HepG2 (cell line): ENCODE measurements around the gene SPIB.

Source experiments
- CBX5 ChIP-seq: sonication (generic); formaldehyde crosslinking; IDR thresholded peaks from 2 replicates; pipeline ENCODE4 v1.4.0; 2020; ENCODE audit warnings: missing genetic modification reagents, borderline replicate concordance
- CEBPB ChIP-seq: IDR thresholded peaks from 2 replicates; pipeline ENCODE4 v1.6.1; 2011; ENCODE audit warnings: low read depth, low read length, improper control_type of control experiment, borderline replicate concordance
- NFYC ChIP-seq: IDR thresholded peaks from 2 replicates; pipeline ENCODE4 v1.6.1; 2016; ENCODE audit warnings: missing genetic modification reagents, missing compliant biosample characterization
- ZKSCAN8 ChIP-seq: IDR thresholded peaks from 2 replicates; pipeline ENCODE4 v1.6.1; 2016; ENCODE audit warnings: borderline replicate concordance, missing genetic modification reagents, missing compliant biosample characterization
- TF ChIP-seq, protein P1 (sequence below): sonication (generic); formaldehyde crosslinking; IDR thresholded peaks from 2 replicates; pipeline ENCODE4 v1.4.0; 2020; ENCODE audit warnings: missing genetic modification reagents, borderline replicate concordance
- TF ChIP-seq, protein P2 (sequence below): sonication (generic); formaldehyde crosslinking; IDR thresholded peaks from 2 replicates; pipeline ENCODE4 v1.5.0; 2020; ENCODE audit warnings: mild to moderate bottlenecking, missing genetic modification reagents, moderate library complexity
- TF ChIP-seq, protein P3 (sequence below): sonication (generic); formaldehyde crosslinking; IDR thresholded peaks from 2 replicates; pipeline ENCODE4 v1.8.1; 2023; ENCODE audit warnings: mild to moderate bottlenecking, moderate library complexity, missing genetic modification reagents

DNA sequence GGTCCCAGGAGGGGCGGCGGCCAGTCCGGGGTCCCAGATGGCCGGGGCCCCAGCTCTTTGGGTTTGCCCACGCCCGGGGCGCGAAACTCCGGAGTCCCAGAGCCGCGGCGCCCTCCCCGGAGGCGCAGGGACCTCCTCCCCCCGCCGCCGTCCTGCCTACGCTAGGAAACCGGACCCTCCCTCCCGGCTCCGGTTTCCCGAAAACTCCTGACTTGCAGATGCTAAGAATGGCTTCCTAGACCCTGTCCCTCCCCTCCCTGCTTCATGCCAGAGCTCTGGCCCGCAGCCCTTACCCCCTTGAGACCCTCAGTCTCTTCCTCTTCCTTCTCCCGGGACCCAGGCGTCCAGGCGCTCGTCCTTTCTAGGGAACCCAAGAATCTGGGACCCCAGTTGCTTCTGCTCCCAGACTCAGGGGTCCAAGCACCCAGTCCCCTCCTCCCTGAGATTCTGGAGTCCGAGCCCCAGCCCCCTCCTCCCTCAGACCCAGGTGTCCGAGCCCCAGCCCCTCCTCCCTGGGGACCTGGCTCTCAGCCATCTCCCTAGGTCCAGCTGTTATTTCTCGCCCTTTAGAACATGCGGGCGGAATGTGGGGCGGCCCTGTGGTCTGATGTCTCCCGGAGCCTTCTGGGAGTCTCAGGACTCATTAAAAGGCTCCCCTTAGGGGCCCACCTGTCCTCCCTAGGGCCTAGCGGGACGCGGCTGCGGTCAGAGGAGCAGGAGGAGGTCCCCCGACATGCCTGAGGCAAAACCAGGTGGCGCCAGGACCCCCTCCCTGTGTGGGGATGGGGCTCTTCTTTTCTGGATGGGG lies 13.7 kb downstream of the SPIB start, which contains the start of gene MYBPC2:
- TF ChIP-seq ZKSCAN8 (CRISPR knock-in tag) (no peak), NFYC (no peak), CBX5 (no peak), CEBPB (no peak)
- TF ChIP-seq, protein P1, sequence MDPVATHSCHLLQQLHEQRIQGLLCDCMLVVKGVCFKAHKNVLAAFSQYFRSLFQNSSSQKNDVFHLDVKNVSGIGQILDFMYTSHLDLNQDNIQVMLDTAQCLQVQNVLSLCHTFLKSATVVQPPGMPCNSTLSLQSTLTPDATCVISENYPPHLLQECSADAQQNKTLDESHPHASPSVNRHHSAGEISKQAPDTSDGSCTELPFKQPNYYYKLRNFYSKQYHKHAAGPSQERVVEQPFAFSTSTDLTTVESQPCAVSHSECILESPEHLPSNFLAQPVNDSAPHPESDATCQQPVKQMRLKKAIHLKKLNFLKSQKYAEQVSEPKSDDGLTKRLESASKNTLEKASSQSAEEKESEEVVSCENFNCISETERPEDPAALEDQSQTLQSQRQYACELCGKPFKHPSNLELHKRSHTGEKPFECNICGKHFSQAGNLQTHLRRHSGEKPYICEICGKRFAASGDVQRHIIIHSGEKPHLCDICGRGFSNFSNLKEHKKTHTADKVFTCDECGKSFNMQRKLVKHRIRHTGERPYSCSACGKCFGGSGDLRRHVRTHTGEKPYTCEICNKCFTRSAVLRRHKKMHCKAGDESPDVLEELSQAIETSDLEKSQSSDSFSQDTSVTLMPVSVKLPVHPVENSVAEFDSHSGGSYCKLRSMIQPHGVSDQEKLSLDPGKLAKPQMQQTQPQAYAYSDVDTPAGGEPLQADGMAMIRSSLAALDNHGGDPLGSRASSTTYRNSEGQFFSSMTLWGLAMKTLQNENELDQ (CRISPR knock-in tag): no peak
- TF ChIP-seq, protein P2, sequence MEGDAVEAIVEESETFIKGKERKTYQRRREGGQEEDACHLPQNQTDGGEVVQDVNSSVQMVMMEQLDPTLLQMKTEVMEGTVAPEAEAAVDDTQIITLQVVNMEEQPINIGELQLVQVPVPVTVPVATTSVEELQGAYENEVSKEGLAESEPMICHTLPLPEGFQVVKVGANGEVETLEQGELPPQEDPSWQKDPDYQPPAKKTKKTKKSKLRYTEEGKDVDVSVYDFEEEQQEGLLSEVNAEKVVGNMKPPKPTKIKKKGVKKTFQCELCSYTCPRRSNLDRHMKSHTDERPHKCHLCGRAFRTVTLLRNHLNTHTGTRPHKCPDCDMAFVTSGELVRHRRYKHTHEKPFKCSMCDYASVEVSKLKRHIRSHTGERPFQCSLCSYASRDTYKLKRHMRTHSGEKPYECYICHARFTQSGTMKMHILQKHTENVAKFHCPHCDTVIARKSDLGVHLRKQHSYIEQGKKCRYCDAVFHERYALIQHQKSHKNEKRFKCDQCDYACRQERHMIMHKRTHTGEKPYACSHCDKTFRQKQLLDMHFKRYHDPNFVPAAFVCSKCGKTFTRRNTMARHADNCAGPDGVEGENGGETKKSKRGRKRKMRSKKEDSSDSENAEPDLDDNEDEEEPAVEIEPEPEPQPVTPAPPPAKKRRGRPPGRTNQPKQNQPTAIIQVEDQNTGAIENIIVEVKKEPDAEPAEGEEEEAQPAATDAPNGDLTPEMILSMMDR (CRISPR knock-in tag): no peak
- TF ChIP-seq, protein P3, sequence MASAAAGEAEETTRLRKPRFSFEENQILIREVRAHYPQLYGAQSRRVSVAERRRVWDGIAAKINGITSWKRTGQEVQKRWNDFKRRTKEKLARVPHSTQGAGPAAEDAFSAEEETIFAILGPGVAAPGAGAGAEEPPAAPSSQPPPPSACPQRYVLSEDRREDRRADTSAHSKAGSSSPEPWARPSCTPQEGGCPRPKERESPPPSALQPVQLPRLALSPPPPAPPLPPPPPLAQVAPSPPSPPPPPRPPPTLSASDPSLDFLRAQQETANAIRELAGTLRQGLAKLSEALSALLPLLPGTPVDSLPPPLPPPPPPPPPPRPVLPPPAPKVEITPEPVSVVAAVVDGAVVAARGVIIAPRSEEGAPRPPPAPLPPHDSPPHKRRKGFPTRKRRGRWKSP: no peak
